Measurements from ENCODE around the gene RNF25. TPM values are rescaled to one million over a fixed set of nuclear protein-coding genes. Genes with fewer than 3 reads are reported as not detected.

The RNF25 gene, protein sequence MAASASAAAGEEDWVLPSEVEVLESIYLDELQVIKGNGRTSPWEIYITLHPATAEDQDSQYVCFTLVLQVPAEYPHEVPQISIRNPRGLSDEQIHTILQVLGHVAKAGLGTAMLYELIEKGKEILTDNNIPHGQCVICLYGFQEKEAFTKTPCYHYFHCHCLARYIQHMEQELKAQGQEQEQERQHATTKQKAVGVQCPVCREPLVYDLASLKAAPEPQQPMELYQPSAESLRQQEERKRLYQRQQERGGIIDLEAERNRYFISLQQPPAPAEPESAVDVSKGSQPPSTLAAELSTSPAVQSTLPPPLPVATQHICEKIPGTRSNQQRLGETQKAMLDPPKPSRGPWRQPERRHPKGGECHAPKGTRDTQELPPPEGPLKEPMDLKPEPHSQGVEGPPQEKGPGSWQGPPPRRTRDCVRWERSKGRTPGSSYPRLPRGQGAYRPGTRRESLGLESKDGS
- total RNA-seq (2022) (32.1 and 36.9 TPM in 2 replicates), Bru-seq, nascent RNA (percentile 73 among the genes with signal in this experiment), BruChase-seq, experiment 1, labeled RNA remaining after a 6-hour chase (percentile 64 among the genes with signal in this experiment), BruChase-seq, experiment 2, labeled RNA remaining after a 2-hour chase (percentile 66 among the genes with signal in this experiment)
- long read RNA-seq, transcript RNF25-201 (10 exons, 1,914 nt), result major isoform, 19 of 31 reads
- long read RNA-seq, partial matches to known transcripts, result 1 of 31 reads
- long read RNA-seq, other reads (novel, unspliced or antisense), result 11 of 31 reads

DNA sequence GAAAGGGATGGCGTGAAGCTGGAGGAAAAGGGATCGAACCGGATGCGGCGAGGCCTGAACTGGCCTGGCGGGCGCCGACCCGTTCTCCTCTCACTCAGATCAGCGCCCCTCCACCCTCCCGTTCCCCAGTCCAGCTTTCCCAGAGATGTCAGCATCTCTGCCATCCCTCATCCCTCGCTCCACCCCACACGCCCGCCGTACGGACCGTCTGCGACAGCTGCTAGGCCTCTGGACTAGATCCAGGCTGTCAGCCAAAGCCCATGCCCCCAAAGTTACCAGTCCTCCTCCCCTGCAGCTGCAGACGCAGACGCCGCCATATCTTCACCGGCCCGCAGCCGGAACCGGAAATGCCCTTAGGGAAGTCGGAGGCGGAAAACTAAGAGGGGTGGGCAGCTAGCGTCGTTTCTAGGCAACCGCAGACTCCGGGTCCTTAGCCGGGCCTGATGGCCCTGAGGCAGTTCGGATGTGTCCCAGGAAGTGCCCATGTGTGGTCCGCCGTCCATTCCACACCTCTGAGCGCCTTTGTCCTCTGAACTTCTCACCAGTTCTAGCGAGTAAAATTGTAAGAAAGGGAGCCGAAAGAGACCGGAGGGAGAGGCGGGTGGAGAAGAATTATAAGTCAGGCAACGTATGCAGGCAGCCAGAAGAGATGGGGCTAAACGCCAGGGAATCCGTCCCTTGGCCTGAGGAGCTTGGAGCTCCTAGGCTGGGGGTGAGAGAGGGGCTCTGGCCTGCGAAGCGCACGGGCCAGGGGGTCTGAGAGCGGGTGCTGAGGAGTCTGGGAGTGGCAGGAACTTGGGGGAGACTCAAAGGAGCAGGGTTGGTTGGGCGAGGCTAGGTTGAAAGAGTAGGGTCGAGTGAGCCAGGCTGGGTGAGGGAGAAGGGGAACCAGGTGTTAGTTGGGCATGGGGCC is at the start of gene RNF25, which contains the start of gene STK36:
Gene RNF25 (minus strand): TSS at position 349 of the 913 bp plus-strand sequence. CDS start 32 bp downstream, at position 317.
Gene STK36 (plus strand): TSS at position 433 of the 913 bp plus-strand sequence. CDS start 744 bp downstream, outside the sequence.
- intact Hi-C loops (cut with micrococcal nuclease; ENCODE audit: unreplicated experiment), result no loop called here
- no TSS peak for BruUV-seq (replicated peaks)

GRCh38 chr2:218721488-218721887 is 49.7 kb upstream of the RNF25 start:
- H3K27ac Mint-ChIP-seq (ENCODE audit: unreplicated experiment), result no peak overlapping the region
- no peaks in the 10 kb centered on the region for H3K27me3 Mint-ChIP-seq (ENCODE audit: unreplicated experiment)
- BruUV-seq (replicated peaks), result no TSS peak
- H3K4me1 Mint-ChIP-seq (ENCODE audit: low read depth, unreplicated experiment), result peaks cover 44% of the 10 kb centered on the region
- H3K9me3 Mint-ChIP-seq (ENCODE audit: low read depth, unreplicated experiment), result no peaks in the 10 kb centered on the region
- no peak overlapping the region for H3K4me3 Mint-ChIP-seq (ENCODE audit: low read depth, unreplicated experiment)
- no peak for TF ChIP-seq CTCF (IDR thresholded peaks at IDR 0.05; ENCODE audit: unreplicated experiment)
- CTCF ChIA-PET, result interaction anchor here (0.6 to 0.7 kb wide), 2 partner anchors 11 to 175 kb away, joined by 3 to 4 read pairs; no protein-coding TSS in a partner anchor
- intact Hi-C loops (cut with micrococcal nuclease; ENCODE audit: unreplicated experiment), result no loop called here
- DNase-seq, result no peak
- peaks cover 25% of the 10 kb centered on the region for H3K36me3 Mint-ChIP-seq (ENCODE audit: insufficient read depth, unreplicated experiment)

More for the DNA sequence above, at the start of gene RNF25, which contains the start of gene STK36:
- DNase-seq, result peak; percentile 82
- peak within 1 kb of the TSS; percentile 88 for H3K4me3 Mint-ChIP-seq (ENCODE audit: low read depth, unreplicated experiment)
- CTCF ChIA-PET, result interaction anchor here (0.6 to 1.9 kb wide), 9 partner anchors 13 to 1765 kb away, joined by 3 to 12 read pairs (median 5); partner anchors contain the start of gene TTLL4
- peaks cover 16% of the 10 kb centered on the region for H3K4me1 Mint-ChIP-seq (ENCODE audit: low read depth, unreplicated experiment)
- peaks cover 34% of the 10 kb centered on the region for H3K36me3 Mint-ChIP-seq (ENCODE audit: insufficient read depth, unreplicated experiment)
- TF ChIP-seq CTCF (IDR thresholded peaks at IDR 0.05; ENCODE audit: unreplicated experiment), result no peak
- H3K27me3 Mint-ChIP-seq (ENCODE audit: unreplicated experiment), result no peaks in the 10 kb centered on the region
- H3K27ac Mint-ChIP-seq (ENCODE audit: unreplicated experiment), result peak within 1 kb of the TSS; percentile 68
- no peaks in the 10 kb centered on the region for H3K9me3 Mint-ChIP-seq (ENCODE audit: low read depth, unreplicated experiment)

DNA sequence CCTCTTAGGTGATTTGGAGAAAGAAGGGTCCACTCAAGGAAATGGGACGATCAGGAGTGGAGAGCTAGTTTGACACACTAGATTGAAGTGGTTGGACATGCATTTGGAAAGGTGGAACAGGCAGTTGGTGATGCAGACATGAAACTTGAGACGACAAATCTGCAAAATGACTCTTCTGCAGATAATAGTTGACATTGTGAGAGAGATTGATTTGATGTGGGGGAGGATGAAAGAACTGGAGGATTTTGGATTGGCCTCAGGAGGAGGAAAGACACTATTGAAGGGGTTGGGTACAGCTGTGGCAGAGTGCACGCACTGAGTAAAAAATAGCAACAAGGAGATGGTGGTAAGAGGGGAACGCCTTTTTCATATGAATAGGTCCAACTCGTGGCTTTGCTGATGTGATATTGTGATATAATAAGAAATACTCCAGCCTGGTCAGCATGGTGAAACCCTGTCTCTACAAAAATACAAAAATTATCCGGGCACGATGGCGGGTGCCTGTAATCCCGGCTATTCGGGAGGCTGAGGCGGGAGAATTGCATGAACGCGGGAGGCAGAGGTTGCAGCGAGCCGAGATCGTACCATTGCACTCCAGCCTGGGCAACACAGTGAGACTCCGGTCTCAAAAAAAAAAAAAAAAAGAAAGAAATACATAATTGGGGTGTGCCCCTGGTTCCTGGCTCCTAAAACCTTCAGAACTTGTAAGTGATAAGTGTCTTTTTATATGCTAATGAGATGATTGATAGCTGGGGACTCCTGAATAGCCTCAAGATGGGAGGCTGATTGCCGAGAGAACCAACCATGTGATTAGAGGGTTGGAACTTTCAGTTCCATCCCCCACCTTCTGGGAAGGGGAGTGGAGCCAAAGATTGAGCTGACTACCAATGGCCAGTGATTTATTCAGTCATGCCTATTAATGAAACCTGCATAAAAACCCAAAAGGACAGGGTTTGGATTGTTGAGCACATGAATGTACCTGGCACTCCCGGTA is 48.5 kb upstream of the RNF25 start:
- CTCF ChIA-PET, result interaction anchor here (0.7 kb wide), 1 partner anchor 87 kb away, joined by 8 read pairs; no protein-coding TSS in a partner anchor
- BruUV-seq (replicated peaks), result no TSS peak
- no peak for DNase-seq
- H3K4me1 Mint-ChIP-seq (ENCODE audit: low read depth, unreplicated experiment), result peaks cover 44% of the 10 kb centered on the region
- TF ChIP-seq CTCF (IDR thresholded peaks at IDR 0.05; ENCODE audit: unreplicated experiment), result no peak
- H3K27ac Mint-ChIP-seq (ENCODE audit: unreplicated experiment), result no peak overlapping the region
- no peak overlapping the region for H3K4me3 Mint-ChIP-seq (ENCODE audit: low read depth, unreplicated experiment)
- H3K36me3 Mint-ChIP-seq (ENCODE audit: insufficient read depth, unreplicated experiment), result peaks cover 25% of the 10 kb centered on the region
- no peaks in the 10 kb centered on the region for H3K9me3 Mint-ChIP-seq (ENCODE audit: low read depth, unreplicated experiment)
- H3K27me3 Mint-ChIP-seq (ENCODE audit: unreplicated experiment), result no peaks in the 10 kb centered on the region
- intact Hi-C loops (cut with micrococcal nuclease; ENCODE audit: unreplicated experiment), result no loop called here
